ENCODE results near the gene MEIS2.

MEIS2 gene

DNA sequence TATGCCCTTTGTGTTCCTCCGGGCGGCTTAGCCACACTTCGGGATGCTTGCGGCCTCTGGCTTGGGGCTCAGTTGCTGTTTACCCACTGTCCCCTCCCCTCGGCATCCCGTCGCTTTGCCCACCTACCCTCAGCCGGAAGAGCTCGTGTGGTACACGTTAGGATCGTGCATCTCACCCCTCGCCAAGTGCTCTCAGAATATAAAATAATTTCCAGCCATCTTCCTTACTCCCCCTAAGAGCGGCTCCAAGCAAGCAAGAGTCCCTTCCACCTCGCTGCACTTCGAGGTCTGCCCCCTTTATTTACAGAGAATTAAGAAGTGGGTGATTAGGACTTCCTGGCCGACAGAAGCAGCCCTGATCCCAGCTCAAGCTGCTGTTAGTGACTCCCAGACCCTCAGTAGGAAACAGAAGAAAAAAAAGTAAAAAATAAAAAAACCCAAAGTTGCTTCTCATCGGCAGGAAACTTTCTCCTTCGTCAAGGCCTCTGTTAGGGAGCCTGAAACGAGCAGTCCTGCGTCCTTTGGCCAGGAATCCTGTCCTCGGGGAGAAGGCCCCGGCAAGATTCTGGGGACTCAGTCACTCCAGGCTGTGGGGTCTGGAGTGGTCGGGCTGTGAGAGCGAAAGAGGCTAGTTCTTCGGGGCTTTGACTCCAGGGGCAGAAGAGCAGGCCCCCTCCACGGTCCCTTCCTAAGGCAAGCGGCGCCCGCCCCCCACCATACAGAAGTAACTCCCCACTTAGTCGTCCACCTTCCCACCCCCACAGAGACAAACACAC lies 3.0 kb downstream of the MEIS2 start:
- DNase-seq (ENCODE audit: low read depth) = no peak
- TF ChIP-seq, protein P1, sequence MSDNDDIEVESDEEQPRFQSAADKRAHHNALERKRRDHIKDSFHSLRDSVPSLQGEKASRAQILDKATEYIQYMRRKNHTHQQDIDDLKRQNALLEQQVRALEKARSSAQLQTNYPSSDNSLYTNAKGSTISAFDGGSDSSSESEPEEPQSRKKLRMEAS (IDR thresholded peaks at IDR 0.05; ENCODE audit: low read depth, low read length) = no peak
- TF ChIP-seq POLR2A (IDR thresholded peaks at IDR 0.05; ENCODE audit: extremely low read depth, insufficient read length) = no peak
- TF ChIP-seq MYC (IDR thresholded peaks at IDR 0.05; ENCODE audit: low read depth, low read length) = no peak
- TF ChIP-seq, protein P2, sequence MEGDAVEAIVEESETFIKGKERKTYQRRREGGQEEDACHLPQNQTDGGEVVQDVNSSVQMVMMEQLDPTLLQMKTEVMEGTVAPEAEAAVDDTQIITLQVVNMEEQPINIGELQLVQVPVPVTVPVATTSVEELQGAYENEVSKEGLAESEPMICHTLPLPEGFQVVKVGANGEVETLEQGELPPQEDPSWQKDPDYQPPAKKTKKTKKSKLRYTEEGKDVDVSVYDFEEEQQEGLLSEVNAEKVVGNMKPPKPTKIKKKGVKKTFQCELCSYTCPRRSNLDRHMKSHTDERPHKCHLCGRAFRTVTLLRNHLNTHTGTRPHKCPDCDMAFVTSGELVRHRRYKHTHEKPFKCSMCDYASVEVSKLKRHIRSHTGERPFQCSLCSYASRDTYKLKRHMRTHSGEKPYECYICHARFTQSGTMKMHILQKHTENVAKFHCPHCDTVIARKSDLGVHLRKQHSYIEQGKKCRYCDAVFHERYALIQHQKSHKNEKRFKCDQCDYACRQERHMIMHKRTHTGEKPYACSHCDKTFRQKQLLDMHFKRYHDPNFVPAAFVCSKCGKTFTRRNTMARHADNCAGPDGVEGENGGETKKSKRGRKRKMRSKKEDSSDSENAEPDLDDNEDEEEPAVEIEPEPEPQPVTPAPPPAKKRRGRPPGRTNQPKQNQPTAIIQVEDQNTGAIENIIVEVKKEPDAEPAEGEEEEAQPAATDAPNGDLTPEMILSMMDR (IDR thresholded peaks at IDR 0.05; ENCODE audit: low read depth, low read length) = no peak
- no peak overlapping the region for H3K4me3 ChIP-seq (ENCODE audit: low read depth, low read length)

DNA sequence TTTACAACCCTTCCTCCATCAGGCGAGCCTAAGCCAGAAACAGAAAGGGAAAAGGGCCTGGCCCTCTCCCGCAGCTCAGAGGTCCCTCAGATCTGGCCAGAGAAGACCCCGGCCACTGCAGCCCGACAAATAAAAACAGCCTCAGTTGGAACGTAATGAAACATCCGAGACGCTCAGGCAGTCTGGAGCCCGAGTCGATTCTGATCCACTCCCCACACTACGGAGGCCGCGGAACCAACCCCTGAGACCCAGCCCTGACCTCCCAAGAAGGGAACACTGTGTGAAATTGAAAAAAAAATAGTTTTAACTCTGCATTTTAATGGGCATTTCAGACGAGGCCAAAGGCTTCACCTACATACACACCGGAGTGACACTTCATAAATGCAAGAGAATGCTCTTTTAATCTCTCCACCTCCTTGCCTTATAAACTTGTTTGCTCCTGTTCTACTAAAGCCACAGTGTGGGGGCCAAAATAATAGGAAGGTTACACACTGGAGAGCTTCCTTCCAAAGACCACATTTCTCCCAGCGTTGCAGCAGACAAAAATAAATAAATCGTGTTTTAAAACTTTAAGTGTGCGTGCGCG lies 3.7 kb downstream of the MEIS2 start:
- no peak overlapping the region for H3K4me3 ChIP-seq (ENCODE audit: low read depth, low read length)
- DNase-seq (ENCODE audit: low read depth) = no peak
- no peak for TF ChIP-seq MYC (IDR thresholded peaks at IDR 0.05; ENCODE audit: low read depth, low read length)
- TF ChIP-seq, protein P2 (IDR thresholded peaks at IDR 0.05; ENCODE audit: low read depth, low read length) = no peak
- TF ChIP-seq, protein P1 (IDR thresholded peaks at IDR 0.05; ENCODE audit: low read depth, low read length) = no peak
- no peak for TF ChIP-seq POLR2A (IDR thresholded peaks at IDR 0.05; ENCODE audit: extremely low read depth, insufficient read length)

DNA sequence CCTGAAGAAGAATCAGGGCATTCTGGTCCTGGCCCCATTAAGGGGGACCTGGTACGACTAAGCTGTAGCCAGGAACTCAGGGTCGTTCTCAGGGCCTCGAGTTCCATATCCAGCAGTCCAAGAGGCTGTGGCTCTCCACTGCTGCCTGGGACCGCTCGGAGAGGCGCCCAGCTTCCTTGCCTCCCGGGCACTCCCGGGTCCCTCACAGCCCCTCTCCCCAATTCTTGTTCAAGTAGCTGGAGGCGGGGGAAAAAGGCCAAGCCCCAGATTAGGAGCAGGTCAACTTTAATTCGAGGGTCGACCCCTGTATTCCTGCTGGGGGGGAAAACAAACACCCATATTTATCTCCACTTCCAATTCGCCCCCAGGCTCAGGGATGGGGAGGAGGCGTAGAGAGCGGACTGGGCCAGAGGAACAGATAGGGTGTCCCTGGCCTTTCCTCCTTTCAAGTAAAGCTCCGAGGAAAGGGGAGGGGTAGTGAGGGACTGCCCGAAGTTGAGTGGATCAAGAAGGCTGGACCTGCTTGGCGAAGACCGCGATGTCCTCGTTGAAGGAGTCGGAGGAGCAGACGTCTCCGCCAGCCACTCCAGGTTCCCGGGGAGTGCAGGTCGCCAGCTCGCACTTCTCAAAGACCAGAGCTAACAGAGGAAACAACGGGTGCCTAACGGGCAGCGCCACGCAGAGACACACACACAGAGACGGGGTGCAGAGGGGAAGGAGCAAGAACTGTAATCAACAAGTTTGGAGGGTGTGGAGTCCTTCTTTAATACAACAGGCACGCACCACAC lies 4.4 kb downstream of the MEIS2 start:
- no peak for TF ChIP-seq POLR2A (IDR thresholded peaks at IDR 0.05; ENCODE audit: extremely low read depth, insufficient read length)
- H3K4me3 ChIP-seq (ENCODE audit: low read depth, low read length) = no peak overlapping the region
- no peak for DNase-seq (ENCODE audit: low read depth)

DNA sequence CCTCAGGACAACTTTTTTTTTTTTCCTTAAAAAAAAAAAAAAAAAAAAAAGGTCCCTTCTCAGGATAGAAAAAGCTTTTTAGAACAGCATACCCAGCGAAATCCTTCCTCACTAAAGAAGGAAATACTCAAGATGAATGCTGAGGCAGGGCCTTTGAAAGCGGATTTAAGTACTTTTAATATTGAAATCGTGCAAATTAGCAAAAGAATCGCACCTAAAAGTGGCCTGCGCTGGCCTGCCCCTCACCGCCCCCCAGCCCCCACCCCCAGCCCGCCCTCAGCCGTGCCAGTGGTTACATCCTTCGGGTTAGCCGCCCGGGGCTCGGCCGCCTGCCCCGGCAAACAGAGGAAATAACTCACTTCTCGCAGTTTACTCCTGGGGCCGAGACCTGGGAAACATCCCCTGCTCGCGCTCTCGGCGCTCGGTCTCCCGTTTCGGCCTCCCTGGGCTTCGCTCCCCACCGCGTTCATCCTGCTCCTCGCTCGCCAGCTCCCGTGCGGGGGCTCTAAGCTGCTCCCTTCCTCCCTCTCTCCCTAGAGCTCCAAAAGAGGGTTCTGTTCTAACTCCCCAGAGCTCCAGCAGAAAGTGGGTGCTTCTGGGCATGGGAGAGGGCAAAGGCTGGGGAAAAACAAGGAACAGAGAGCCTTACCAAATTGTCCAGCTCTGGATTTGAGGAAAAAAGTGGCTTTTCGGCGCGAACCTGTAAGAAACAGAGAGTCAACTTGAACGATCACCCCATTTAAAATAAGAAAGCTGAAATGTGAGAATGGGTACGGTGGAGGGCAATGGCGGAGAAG lies 5.2 kb downstream of the MEIS2 start:
- TF ChIP-seq, protein P1 (IDR thresholded peaks at IDR 0.05; ENCODE audit: low read depth, low read length) = no peak
- TF ChIP-seq, protein P2 (IDR thresholded peaks at IDR 0.05; ENCODE audit: low read depth, low read length) = no peak
- no peak for TF ChIP-seq MYC (IDR thresholded peaks at IDR 0.05; ENCODE audit: low read depth, low read length)
- TF ChIP-seq POLR2A (IDR thresholded peaks at IDR 0.05; ENCODE audit: extremely low read depth, insufficient read length) = no peak
- no peak for DNase-seq (ENCODE audit: low read depth)
- no peak overlapping the region for H3K4me3 ChIP-seq (ENCODE audit: low read depth, low read length)

DNA sequence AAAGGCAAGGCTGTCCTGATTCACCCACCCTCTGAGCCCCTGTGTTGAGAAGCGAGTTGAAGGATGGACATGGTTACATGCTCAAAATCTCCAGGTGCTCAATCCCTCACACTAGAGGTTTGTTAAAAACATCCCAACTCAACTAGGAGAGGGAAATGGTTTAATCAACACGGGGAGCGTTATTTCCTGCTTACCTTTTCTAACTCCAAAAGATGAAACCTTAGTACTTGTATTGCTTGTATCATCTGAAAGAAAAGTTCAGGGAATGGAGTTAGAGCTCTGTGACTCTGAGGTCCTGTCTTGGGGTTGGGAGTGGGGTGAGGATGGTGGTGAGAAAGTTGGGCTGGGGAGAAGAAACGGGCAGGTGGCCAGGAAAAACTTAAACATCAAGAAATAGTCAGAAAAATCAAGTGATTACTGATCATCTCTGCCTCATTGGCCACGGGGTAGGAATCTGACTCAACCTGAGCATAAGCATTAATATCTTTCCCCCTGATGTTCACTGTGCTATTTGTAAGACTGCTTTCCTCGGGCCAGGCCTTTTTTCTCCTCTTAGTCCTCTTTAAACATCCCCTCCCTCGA lies 5.9 kb downstream of the MEIS2 start:
- TF ChIP-seq MYC (IDR thresholded peaks at IDR 0.05; ENCODE audit: low read depth, low read length) (no peak), POLR2A (IDR thresholded peaks at IDR 0.05; ENCODE audit: extremely low read depth, insufficient read length) (no peak)
- TF ChIP-seq, protein P2 (IDR thresholded peaks at IDR 0.05; ENCODE audit: low read depth, low read length) = no peak
- TF ChIP-seq, protein P1 (IDR thresholded peaks at IDR 0.05; ENCODE audit: low read depth, low read length) = no peak
- DNase-seq (ENCODE audit: low read depth) = no peak
- H3K4me3 ChIP-seq (ENCODE audit: low read depth, low read length) = no peak overlapping the region

All from NB4 (cell line).